HG02938 (cell line): ENCODE results near the gene NPPA.

ENCODE experiments used
- ATAC-seq: cut with Tn5 transposase; IDR thresholded peaks from one replicate; pipeline ENCODE4 v1.9.1; 2021; ENCODE audit warnings: mild to moderate bottlenecking, moderate library complexity; ENCODE audit not compliant: unreplicated experiment

Gene NPPA

GRCh38 chr1:11845641-11846335 is 1.8 kb downstream of the NPPA start:
- no peak for ATAC-seq

GRCh38 chr1:11842154-11843041 is 5.2 kb downstream of the NPPA start:
- ATAC-seq: no peak

DNA sequence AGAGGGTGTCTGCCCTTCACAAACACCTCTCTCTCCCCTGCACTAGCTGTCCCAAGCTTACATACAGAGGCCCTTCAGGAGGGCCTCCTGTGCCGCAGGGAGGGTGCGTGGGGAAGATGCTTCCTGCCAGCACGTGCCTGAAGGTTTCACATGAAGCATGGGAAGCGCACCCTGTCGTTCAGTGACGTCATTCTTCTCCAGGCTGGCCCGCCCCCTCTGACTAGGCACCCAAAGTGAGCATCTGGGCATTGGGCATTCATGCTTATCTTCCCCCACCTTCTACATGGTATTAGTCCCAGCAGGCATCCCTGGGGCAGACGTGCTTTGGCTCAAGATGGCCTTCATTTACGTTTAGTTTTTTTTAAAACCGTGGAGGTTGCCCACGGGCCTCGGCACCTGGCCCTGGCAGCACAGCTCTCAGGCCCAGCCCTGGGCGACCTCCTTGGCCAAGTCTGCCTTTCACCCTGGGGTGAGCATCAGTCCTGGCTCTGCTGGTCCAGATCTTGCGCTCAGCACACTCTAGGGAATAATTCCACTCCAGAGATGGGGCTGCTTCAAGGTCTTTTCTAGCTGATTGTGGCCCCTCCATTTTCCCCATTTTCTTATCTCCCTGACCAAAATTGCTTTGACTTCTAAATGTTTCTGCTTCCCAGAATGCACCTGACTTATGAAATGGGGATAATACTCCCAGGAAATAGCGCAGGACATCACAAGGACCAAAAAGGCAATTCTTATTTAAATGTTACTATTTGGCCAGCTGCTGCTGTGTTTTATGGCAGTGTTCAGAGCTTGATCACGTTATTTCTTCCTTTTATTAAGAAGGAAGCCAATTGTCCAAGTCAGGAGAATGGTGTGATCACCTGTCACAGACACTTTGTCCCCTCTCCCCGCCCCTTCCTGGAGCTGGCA is 6.1 kb downstream of the NPPA start:
- no peak for ATAC-seq

GRCh38 chr1:11839727-11840705 is 7.6 kb downstream of the NPPA start:
- ATAC-seq: no peak

DNA sequence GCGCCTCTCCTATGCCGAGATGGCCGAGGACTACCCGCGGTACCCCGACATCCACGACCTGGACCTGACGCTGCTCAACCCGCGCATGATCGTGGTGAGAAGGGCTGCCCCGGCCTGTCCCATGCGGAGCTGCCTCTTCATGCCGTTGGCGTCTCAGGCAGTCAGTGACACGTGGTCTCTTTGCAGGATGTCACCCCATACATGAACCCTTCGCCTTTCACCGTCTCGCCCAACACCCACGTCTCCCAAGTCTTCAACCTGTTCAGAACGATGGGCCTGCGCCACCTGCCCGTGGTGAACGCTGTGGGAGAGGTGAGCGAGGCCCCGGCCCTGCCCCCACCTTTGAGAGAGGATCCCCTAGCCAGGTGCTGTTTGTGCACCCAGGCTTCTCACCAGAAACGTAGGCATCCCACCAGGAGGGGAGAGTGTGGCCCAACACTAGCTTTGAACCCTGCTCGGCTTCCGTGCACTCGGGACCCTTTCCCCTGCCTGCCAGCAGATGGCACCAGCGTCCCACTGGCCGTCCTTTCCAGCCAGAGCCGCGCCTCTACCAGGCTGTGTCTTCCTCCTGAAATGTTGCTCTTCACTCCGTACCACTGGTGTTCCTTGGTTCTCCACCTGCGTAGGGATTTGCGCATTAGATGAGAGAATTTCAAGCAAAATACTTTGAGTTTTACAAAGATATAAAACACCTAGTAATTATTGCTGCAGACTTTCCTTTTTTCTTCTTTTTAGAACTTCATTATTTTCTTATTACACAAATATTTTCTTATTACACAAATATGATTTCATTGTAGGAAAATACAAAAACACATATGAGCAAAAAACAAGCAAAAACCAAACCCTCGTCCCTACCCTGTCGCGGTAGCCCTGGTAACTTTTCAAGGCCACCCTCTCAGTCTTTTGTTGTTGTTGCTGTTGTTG is 9.0 kb downstream of the NPPA start:
- ATAC-seq: no peak

DNA sequence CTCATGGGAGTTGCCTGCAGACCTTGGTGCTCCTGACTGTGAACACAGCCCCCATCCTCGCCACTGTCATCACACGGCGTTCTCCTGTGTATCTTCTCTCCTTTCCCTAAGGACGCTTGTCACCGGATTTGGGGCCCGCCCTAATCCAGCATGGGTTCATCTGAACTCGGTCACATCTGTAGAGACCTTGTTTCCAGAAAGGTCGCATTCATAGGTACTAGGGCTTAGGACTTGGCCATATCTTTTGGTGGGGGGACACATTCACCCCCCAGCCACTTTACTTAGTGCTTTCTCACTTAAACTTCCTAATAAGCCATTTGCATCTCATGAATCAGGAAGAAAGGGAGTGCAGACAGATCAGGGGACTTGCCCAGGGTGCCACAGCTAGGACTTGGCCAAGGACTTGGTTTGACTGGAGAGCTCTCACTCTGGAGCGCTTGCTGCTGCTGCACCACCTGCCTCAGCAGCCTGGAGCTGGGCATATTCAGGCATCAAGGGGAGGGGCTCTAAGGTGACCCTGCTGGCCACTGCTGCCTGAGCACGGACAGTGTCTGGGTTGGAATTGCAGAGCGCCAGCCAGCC is 9.7 kb downstream of the NPPA start:
- ATAC-seq: no peak

GRCh38 chr1:11836955-11837766 is 10.4 kb downstream of the NPPA start:
- ATAC-seq: no peak

DNA sequence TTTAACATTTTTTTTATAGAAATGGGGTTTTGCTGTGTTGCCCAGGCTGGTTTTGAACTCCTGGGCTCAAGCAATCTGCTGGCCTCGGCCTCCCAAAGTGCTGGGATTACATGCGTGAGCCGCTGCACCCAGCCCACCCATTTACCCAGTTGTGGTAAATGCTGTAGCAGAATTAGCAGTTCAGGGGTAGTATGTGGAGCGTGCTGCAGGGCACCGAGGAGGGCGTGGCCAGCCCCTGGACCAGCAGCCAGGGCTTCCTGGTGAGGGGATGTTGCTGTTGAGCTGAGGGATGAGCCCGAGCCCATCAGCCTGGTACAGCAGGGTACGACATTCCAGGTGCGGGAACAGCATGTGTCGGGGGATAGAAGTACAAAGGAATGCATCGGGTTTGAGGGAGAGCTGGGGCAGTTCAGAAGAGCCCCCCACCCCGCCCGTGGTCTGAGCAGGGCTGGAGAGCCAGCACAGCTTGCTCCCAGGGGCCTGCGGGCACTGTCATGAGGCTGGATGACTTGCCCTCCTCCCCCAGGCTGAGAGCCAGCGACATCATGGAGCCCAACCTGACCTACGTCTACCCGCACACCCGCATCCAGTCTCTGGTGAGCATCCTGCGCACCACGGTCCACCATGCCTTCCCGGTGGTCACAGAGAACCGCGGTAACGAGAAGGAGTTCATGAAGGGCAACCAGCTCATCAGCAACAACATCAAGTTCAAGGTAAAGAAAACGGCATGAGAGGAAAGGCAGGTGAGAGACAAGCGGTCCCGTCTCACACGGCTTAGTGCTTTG is 11.9 kb downstream of the NPPA start:
- ATAC-seq: no peak

DNA sequence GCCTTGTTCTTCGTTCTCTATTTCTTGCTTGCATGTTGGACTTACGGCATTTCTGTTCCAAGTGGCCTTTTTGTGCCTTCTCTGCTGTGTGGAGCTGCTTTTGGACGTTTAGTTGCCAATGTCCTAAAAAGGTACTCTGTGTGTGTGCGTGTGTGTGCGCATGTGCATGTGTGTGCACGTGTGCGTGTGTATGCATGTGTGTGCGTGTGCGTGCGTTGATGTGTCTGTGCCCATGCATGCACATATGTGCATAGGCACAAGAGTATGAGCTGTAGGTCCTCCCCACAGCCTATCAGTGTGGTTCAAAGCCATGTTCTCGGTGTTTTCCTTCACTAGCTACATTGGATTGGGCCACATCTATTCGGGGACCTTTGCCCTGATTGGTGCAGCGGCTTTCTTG is 13.7 kb downstream of the NPPA start:
- no peak for ATAC-seq

GRCh38 chr1:11833497-11833896 is 14.1 kb downstream of the NPPA start:
- no peak for ATAC-seq

DNA sequence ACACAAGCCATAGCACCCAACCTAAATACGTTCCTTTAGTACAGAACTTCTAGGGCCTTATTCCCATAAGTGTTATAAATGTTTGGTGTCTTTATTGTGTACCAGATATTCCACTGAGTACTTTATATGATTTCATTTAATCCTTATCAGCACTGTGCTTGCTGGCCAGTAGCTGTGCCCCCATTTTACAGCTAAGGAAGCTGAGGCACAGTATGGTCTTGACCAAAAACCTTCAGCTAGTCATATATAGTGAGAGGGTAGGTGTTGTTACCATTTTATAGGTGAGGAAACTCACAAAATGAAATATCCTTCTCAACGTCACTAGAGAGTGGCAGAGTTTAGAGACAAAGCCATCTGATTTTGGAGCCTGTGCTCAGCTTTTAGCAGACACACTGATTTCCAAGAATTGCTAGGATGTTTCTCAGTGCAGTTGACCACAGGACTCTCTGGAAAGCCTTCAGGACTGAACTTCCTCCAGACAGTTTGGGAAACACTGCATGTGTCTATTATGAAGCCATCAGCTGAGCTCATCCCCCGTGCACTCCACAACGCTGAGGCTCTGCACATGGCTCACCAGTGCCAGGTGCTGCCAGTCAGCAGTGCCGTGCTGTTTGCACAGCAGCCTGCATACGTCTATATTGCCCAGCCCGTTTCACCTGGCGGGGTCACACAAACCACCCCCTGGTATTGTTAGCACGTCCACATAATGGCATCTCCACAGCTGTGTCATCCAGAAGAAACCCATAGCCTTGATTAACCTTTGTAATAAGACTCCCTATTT is 15.4 kb downstream of the NPPA start:
- no peak for ATAC-seq

GRCh38 chr1:11828511-11828910 is 19.1 kb downstream of the NPPA start:
- no peak for ATAC-seq

GRCh38 chr1:11826946-11827345 is 20.6 kb downstream of the NPPA start:
- no peak for ATAC-seq

GRCh38 chr1:11825131-11825530 is 22.5 kb downstream of the NPPA start:
- no peak for ATAC-seq

GRCh38 chr1:11823366-11824137 is 24.0 kb downstream of the NPPA start:
- ATAC-seq: no peak
